K562 (cell line): ENCODE data around the gene SRCIN1. TPM values are rescaled to one million over a fixed set of nuclear protein-coding genes. Genes with fewer than 3 reads are reported as not detected.

Experiments used
- ATAC-seq: fragments of 200-7000 bp; cut with Tn5 transposase; 3 replicates; pipeline ENCODE4 v1.9.1; 2020; ENCODE audit warnings: moderate library complexity
- BruUV-seq: library from RNA; stranded (reverse); fragments of 400-500 nt; replicated peaks from 2 replicates; lab custom pipeline; 2021; lab: Mats Ljungman, UMichigan
- CTCF ChIA-PET: fragments of 300-600 bp; formaldehyde crosslinking; extraction: SDS; loops from one replicate; lab custom pipeline; 2021; ENCODE audit warnings: low intra/inter-chr PET ratio; lab: Yijun Ruan, JAX
- POLR2A ChIA-PET: fragments of 300-600, 350-650 bp; sonication (Branson Sonifier 250); formaldehyde crosslinking; extraction: SDS; loops from one replicate; lab custom pipeline; 2021; ENCODE audit warnings: antibody characterized with exemption, inconsistent platforms; lab: Yijun Ruan, JAX
- DNase-seq, 4 experiments: peaks; one replicate each; pipeline versions ENCODE4 v3.0.0 to v3.0.0-alpha.2; 2011 to 2018; ENCODE audit warnings: low spot score in 3 of 4, mixed read lengths in 3 of 4; ENCODE audit errors: extremely low read depth in 1 of 4
- FAIRE-seq: peaks from 2 replicates; lab custom pipeline; 2011; peaks lifted over from hg19 to GRCh38; lab: Jason Lieb, UNC
- H2AFZ ChIP-seq: 2 replicates; pipeline ENCODE4 v1.6.0; 2011; ENCODE audit warnings: low read depth, low read length, control low read depth, inconsistent platforms
- H3K27ac ChIP-seq: fragments of 200-600 bp; 3 replicates; pipeline ENCODE4 v1.8.0; 2011; ENCODE audit warnings: low read depth, mild to moderate bottlenecking, control low read depth, inconsistent platforms, low read length, moderate library complexity, mixed read lengths; ENCODE audit errors: extremely low read depth
- H3K27me3 ChIP-seq, 2 experiments: fragments of 300-600 bp in 1 of 2; 2 replicates in 1 of 2; 3 replicates in 1 of 2; pipeline versions ENCODE4 v1.6.0 to v1.8.0; 2011; ENCODE audit warnings: inconsistent platforms in 2 of 2, low read length in 2 of 2, mild to moderate bottlenecking in 1 of 2, mixed read lengths in 1 of 2, moderate library complexity in 1 of 2; ENCODE audit not compliant: control insufficient read depth in 2 of 2, insufficient read depth in 2 of 2
- H3K36me3 ChIP-seq: fragments of 300-600 bp; 3 replicates; pipeline ENCODE4 v1.8.0; 2011; ENCODE audit warnings: mild to moderate bottlenecking, low read length, inconsistent platforms; ENCODE audit not compliant: control insufficient read depth, insufficient read depth
- H3K4me1 ChIP-seq, 2 experiments: fragments of 200-600 bp in 1 of 2; replicated peaks in 1 of 2; 2 replicates in 1 of 2; 3 replicates in 1 of 2; pipeline versions ENCODE4 v1.5.1 to v1.8.0; 2011; ENCODE audit warnings: inconsistent platforms in 2 of 2, low read length in 2 of 2, mild to moderate bottlenecking in 1 of 2, mixed read lengths in 1 of 2, moderate library complexity in 1 of 2; ENCODE audit not compliant: control insufficient read depth in 2 of 2, insufficient read depth in 2 of 2
- H3K4me2 ChIP-seq: 2 replicates; pipeline ENCODE4 v1.6.1; 2011; ENCODE audit warnings: low read length, control low read depth, inconsistent platforms, mixed read lengths; ENCODE audit not compliant: insufficient read depth
- H3K4me3 ChIP-seq: fragments of 200-600 bp; sonication (generic), shearing (Covaris generic); 2 replicates; pipeline ENCODE4 v1.5.1; 2016; ENCODE audit warnings: control low read depth, inconsistent platforms
- H3K79me2 ChIP-seq: fragments of 200-600 bp; 3 replicates; pipeline ENCODE4 v1.8.0; 2011; ENCODE audit warnings: low read length, inconsistent platforms; ENCODE audit not compliant: control insufficient read depth, insufficient read depth
- H3K9ac ChIP-seq, 2 experiments: 2 replicates each; pipeline versions ENCODE4 v1.6.0 to v1.6.1; 2011; ENCODE audit warnings: low read depth in 2 of 2, low read length in 2 of 2, control low read depth in 1 of 2, inconsistent platforms in 1 of 2, mild to moderate bottlenecking in 1 of 2, mixed read lengths in 1 of 2; ENCODE audit not compliant: insufficient read depth in 1 of 2
- H3K9me1 ChIP-seq: one replicate; pipeline ENCODE4 v1.6.0; 2011; ENCODE audit warnings: inconsistent platforms, mild to moderate bottlenecking, low read length, moderate library complexity; ENCODE audit not compliant: control insufficient read depth, insufficient read depth
- H3K9me3 ChIP-seq: replicated peaks from 2 replicates; pipeline ENCODE4 v1.5.1; 2011; ENCODE audit warnings: low read depth, low read length, inconsistent platforms; ENCODE audit not compliant: control insufficient read depth, insufficient read depth
- H4K20me1 ChIP-seq: replicated peaks from 2 replicates; pipeline ENCODE4 v1.6.1; 2011; ENCODE audit warnings: low read length, inconsistent platforms, mixed read lengths; ENCODE audit not compliant: control insufficient read depth, insufficient read depth
- CEBPG ChIP-seq, 3 experiments: fragments of 200-800 bp in 1 of 3; sonication (Bioruptor generic) in 1 of 3; sonication (generic) in 1 of 3; formaldehyde crosslinking in 1 of 3; IDR thresholded peaks in 2 of 3; conservative IDR thresholded peaks in 1 of 3; 2 replicates each; pipeline versions ENCODE4 v1.6.1 to v1.8.0; 2016 to 2022; ENCODE audit warnings: missing compliant biosample characterization in 2 of 3, missing genetic modification characterization in 2 of 3, mild to moderate bottlenecking in 1 of 3, missing genetic modification reagents in 1 of 3
- ELK3 ChIP-seq: fragments of 450-650 bp; formaldehyde crosslinking; IDR thresholded peaks from 2 replicates; pipeline ENCODE4 v1.4.0; 2020; ENCODE audit warnings: mild to moderate bottlenecking
- FOXJ3 ChIP-seq: sonication (generic); formaldehyde crosslinking; IDR thresholded peaks from 2 replicates; pipeline ENCODE4 v1.4.0; 2020; ENCODE audit warnings: mild to moderate bottlenecking, missing genetic modification reagents
- HDAC1 ChIP-seq, 2 experiments: fragments of 450-650 bp; IDR thresholded peaks; 2 replicates each; pipeline ENCODE4 v1.6.1; 2016 to 2017; ENCODE audit warnings: inconsistent platforms in 1 of 2, mild to moderate bottlenecking in 1 of 2, moderate library complexity in 1 of 2
- HES1 ChIP-seq: fragments of 450-650 bp; IDR thresholded peaks from 2 replicates; pipeline ENCODE4 v1.6.1; 2016; ENCODE audit warnings: low read depth, mild to moderate bottlenecking, moderate library complexity
- NR4A1 ChIP-seq, 2 experiments: fragments of 250-450 bp in 1 of 2; fragments of 450-650 bp in 1 of 2; sonication (Bioruptor Pico) in 1 of 2; IDR thresholded peaks; 2 replicates each; pipeline versions ENCODE4 v1.4.0 to v1.6.1; 2016 to 2020; ENCODE audit warnings: mild to moderate bottlenecking in 2 of 2, missing compliant biosample characterization in 1 of 2, missing genetic modification characterization in 1 of 2, moderate library complexity in 1 of 2
- SMAD2 ChIP-seq: fragments of 150-350 bp; IDR thresholded peaks from 2 replicates; pipeline ENCODE4 v1.6.1; 2014; ENCODE audit warnings: low read depth, mild to moderate bottlenecking, low read length
- ZNF165 ChIP-seq: fragments of 250-450 bp; sonication (Bioruptor Pico); IDR thresholded peaks from 2 replicates; pipeline ENCODE4 v1.4.0; 2020; ENCODE audit warnings: borderline replicate concordance
- WGBS: fragments of 100-300 bp; shearing (Covaris generic); methylation state at CpG from one replicate; pipeline ENCODE4 v1.1.6; 2016; ENCODE audit warnings: low coverage, mixed read lengths; ENCODE audit not compliant: insufficient coverage; ENCODE audit errors: missing lambda C conversion rate; 5-methylcytosine and 5-hydroxymethylcytosine counted together
- in situ Hi-C: fragments of 300-500 bp; cut with MboI; formaldehyde crosslinking; loops from 4 replicates; pipeline ENCODE4 v1.15.0; 2018; ENCODE audit warnings: inconsistent platforms, mixed read lengths
- intact Hi-C: fragments of 100-400 bp; cut with micrococcal nuclease; formaldehyde crosslinking; loops from 2 replicates; pipeline ENCODE4 v1.14.2; 2022
- polyA plus RNA-seq, 8 experiments: library from polyadenylated mRNA; depleted of rRNA in 4 of 8; stranded (reverse) in 5 of 8; unstranded in 3 of 8; fragments of >200 nt; fragmentation: Nextera tagmentation in 2 of 8; fragmentation: Illumina TruSeq in 1 of 8; extraction: Ambion mirVana in 2 of 8; extraction: Trizol in 1 of 8; gene quantifications; 2 replicates each; pipeline versions ENCODE4 v1.2.1 to v1.2.3, GENCODE V29; 2011 to 2014; ENCODE audit warnings: inconsistent platforms in 1 of 8, missing spikeins in 1 of 8
- total RNA-seq, 7 experiments: library from RNA; depleted of rRNA in 6 of 7; stranded (reverse); fragments of >200 nt in 6 of 7; fragmentation: Illumina TruSeq in 2 of 7; extraction: Trizol in 2 of 7; gene quantifications; 2 replicates each; pipeline versions ENCODE4 v1.2.1 to v1.2.3, GENCODE V29; 2011 to 2021; ENCODE audit warnings: low replicate concordance in 1 of 7

Gene SRCIN1
- total and polyA plus RNA-seq, 9 of the 15 experiments (the other 6 are each of a cell fraction or from before 2014, with no cell fraction given), result 0.09 to 0.33 (median 0.13) TPM; not detected in 6

- no peaks in the 10 kb centered on the region for H3K36me3 ChIP-seq
- H3K9ac ChIP-seq, result no peak overlapping the region
- no peak for DNase-seq
- ATAC-seq, result no peak
- CTCF ChIA-PET, result interaction anchor here (0.7 kb wide), 1 partner anchor 239 kb away, joined by 3 read pairs; no protein-coding TSS in a partner anchor
- intact Hi-C loops, result no loop called here
- no peaks in the 10 kb centered on the region for H3K79me2 ChIP-seq
- 12% methylated on average over 13 of the region's 13 CpGs for WGBS
- no TSS peak for BruUV-seq
- H2AFZ ChIP-seq, result no peak overlapping the region
- no peak overlapping the region for H3K4me3 ChIP-seq
- peaks cover 5% of the 10 kb centered on the region for H4K20me1 ChIP-seq
- peaks cover 3 to 28% of the 10 kb centered on the region in 2 experiments; a peak in 3 of 5 replicates for H3K27me3 ChIP-seq
- TF ChIP-seq HES1, result no peak
- no peak for TF ChIP-seq ZNF165 (CRISPR knock-in tag)
- no peak for TF ChIP-seq SMAD2
- no peak for TF ChIP-seq NR4A1 (CRISPR knock-in tag; IDR thresholded peaks at IDR 0.05)
- TF ChIP-seq NR4A1 (tag; IDR thresholded peaks at IDR 0.05), result no peak
- TF ChIP-seq FOXJ3 (CRISPR knock-in tag), result no peak
- no peak for TF ChIP-seq ELK3
- no peak for TF ChIP-seq CEBPG (CRISPR knock-in tag; IDR thresholded peaks at IDR 0.05)
- TF ChIP-seq CEBPG (tag; conservative IDR thresholded peaks at IDR 0.05 in 1 of 2, IDR thresholded peaks at IDR 0.05 in 1 of 2), result no peak
- no peak for TF ChIP-seq HDAC1 (IDR thresholded peaks at IDR 0.05)
- peaks cover 0 to 22% of the 10 kb centered on the region in 2 experiments; a peak in 2 of 5 replicates for H3K4me1 ChIP-seq
- FAIRE-seq, result no peak
- POLR2A ChIA-PET, result interaction anchor here (1.7 kb wide), 1 partner anchor 13 kb away, joined by 4 read pairs; no protein-coding TSS in a partner anchor
- H3K9me3 ChIP-seq, result no peaks in the 10 kb centered on the region
- H3K4me2 ChIP-seq, result no peak overlapping the region
- in situ Hi-C loops, result no loop called here
- H3K27ac ChIP-seq, result no peak overlapping the region
- H3K9me1 ChIP-seq, result no peaks in the 10 kb centered on the region
Observed at GRCh38 chr17:38512473-38513058, 93.2 kb downstream of the SRCIN1 start.
